Measurements from ENCODE around the gene IGF1R.
"Not testable (repeated sequence)": the region's sequence is repeated elsewhere in the genome, so short reads cannot be mapped to it uniquely, and the experiment has no call there.

Gene IGF1R

DNA sequence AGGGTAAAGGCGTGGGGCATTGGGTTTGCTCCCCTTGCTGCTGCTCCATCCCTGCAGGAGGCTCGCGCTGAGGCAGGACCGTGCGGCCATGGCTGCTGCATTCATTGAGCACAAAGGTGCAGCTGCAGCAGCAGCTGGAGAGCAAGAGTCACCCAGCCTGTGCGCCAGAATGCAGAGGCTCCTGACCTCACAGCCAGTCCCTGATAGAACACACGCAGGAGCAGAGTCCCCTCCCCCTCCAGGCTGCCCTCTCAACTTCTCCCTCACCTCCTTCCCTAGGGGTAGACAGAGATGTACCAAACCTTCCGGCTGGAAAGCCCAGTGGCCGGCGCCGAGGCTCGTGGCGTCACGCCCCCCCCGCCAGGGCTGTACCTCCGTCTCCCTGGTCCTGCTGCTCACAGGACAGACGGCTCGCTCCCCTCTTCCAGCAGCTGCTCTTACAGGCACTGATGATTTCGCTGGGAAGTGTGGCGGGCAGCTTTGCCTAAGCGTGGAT is 312.3 kb downstream of the IGF1R start:
- DNase-seq (ENCODE audit: low spot score): no peak

DNA sequence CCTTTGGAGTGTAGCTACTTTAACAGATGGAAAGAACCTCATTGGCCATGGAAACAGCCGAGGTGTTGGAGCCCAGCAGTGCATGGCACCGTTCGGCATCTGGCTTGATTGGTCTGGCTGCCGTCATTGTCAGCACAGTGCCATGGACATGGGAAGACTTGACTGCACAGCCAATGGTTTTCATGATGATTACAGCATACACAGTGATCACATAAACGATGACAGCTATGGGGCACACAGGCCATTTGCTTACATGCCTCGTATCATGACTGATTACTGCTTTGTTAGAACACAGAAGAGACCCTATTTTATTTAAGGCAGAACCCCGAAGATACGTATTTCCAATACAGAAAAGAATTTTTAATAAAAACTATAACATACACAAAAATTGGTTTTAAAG is 315.1 kb downstream of the IGF1R start:
- DNase-seq (ENCODE audit: low spot score): no peak

- DNase-seq (ENCODE audit: low spot score): no peak
These were observed 316.3 kb downstream of the IGF1R start for GRCh38 chr15:98964466-98965133.

DNA sequence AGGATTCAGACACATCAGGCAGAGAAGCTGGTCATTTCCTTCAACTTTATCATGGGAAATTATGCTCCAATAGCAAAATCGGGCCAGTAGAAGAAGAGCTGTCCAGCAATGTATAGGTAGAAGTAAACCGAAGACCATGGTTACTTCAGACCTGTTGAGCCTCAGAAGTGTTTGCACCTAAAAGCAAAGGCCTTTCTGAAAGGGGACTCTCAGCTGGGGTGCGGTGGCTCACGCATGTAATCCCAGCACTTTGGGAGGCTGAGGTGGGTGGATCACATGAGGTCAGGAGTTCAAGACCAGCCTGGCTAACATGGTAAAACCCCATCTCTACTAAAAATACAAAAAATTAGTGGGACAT is 316.8 kb downstream of the IGF1R start:
- not testable (repeated sequence) for DNase-seq (ENCODE audit: low spot score)

DNA sequence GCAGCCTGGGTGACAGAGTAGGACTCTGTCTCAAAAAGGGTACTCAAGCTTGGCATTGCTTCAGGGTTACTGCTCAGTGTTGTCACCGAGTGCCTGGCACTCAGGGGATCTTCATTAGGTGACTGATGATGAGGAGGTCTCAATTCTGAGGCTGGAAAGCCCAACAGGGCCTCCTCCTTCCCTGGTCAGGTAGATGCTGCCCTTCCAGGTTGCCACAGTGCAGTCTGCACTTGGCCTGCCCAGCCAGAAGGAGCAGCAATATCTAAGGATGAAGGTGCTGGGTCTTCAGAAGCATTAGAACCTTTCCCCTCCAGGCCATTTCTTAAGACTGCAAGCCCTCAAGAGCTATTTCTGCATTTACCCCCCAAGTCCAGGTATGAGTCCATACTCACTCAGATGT is 317.3 kb downstream of the IGF1R start:
- no peak for DNase-seq (ENCODE audit: low spot score)

DNA sequence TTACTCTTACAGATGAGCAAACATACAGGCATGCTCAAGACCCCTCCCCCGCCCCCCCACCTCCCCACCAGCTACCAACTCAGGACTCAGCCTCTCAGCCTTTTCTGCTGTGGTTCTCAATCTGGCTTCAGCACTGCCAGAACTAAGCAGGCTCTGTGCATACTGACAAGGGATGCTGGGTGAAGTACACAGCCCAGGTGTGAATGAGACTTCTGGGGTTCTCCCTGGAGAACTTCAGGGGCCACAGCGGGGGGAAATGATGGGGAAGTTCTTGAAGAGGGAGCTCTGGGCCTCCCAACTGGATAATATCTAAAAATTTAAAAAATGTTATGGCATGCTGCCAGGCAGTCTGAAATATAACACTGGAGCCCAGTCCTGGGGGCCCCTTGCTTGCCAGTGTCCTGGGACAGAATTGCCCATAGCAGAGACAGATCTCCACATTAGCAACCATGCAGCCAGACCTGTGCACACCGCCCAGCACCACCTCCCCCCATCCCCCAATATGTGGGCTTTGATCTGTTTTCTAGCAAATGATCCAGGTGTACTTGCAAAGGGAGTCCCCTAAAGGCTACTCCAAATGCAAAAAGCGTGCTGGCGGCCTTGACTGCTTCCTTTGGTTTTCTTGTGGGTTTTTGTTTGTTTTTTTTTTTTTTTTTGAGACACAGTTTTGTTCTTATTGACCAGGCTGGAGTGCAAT is 317.9 kb downstream of the IGF1R start:
- DNase-seq (ENCODE audit: low spot score): no peak

DNA sequence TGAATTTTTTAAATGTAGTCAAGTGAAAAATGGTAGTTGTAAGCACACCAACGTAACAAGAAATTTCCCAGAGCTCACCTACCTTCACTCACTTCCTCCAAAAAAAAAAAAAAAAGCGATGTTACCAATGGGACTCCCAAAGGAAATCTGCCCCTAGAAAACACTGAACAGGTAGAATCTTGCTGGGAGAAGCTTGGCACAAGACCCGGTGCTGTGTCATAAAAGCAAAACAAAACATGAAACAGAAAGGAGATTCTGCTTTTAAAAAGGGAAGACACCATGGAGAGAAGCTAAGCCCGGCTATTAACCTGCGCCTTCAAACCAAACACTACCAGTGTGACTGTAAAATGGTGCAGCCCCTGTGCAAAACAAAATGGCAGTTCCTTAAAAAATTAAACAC is 318.8 kb downstream of the IGF1R start:
- no peak for DNase-seq (ENCODE audit: low spot score)

- DNase-seq (ENCODE audit: low spot score): no peak
These were observed 319.6 kb downstream of the IGF1R start for GRCh38 chr15:98967916-98968315.

DNA sequence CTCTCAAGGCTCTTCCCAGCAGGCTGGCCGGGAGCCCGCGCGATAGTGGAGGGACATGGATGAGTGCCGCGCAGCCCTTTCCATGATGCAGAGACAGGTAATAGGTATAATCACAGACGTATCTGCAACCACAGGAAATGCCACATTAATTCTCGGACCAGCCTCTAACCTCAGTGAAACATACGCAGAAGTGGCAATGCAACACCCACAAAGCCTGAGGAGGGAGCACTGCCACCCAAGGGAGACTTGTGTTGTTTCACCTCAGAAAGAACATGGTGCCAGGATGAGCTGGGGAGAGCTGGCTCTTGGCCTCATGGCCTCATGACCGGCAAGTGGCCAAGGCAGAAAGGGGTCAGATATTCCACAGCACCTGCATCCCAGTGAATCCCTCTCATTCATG is 320.2 kb downstream of the IGF1R start:
- no peak for DNase-seq (ENCODE audit: low spot score)

GRCh38 chr15:98969126-98969735 is 320.9 kb downstream of the IGF1R start:
- DNase-seq (ENCODE audit: low spot score): no peak

GRCh38 chr15:98970799-98971198 is 322.5 kb downstream of the IGF1R start:
- no peak for DNase-seq (ENCODE audit: low spot score)

GRCh38 chr15:98976500-98976899 is 328.2 kb downstream of the IGF1R start:
- no peak for DNase-seq (ENCODE audit: low spot score)

DNA sequence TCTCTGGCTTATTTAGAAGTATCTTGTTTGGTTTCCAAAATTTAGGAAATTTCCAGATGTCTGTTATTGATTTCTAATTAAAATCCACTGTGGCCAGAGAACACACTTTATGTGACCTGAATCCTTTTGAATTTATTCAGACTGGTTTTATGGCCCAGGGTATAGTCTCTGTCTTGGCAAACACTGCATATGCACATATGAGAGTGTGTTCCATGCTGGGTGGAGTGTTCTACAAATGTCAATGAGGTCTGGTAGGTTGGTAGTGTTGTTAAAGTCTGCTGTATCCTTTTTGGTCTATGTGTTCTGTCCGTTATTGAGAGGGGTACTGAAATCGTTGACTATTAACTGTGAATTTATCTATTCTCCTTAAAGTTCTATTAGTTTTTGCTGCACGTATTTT is 329.1 kb downstream of the IGF1R start:
- DNase-seq (ENCODE audit: low spot score): no peak

GRCh38 chr15:98978153-98978552 is 329.8 kb downstream of the IGF1R start:
- DNase-seq (ENCODE audit: low spot score): no peak

DNA sequence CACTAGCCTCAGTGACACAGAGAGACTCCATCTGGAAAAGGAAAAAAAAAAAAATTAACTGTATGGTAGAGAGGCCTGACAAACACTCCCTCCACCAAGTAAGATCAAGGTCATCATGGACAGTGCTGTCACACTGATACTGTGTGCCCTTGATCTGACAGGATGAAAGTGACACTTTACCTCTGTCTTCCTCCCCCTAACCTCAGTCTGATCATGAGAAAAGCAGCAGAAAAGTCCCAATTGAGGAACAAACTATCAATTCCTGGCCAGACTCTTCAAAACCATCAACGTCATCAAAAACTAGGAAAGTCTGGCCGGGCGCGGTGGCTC is 332.5 kb downstream of the IGF1R start:
- no peak for DNase-seq (ENCODE audit: low spot score)

GRCh38 chr15:98981851-98982722 is 333.7 kb downstream of the IGF1R start:
- no peak for DNase-seq (ENCODE audit: low spot score)

DNA sequence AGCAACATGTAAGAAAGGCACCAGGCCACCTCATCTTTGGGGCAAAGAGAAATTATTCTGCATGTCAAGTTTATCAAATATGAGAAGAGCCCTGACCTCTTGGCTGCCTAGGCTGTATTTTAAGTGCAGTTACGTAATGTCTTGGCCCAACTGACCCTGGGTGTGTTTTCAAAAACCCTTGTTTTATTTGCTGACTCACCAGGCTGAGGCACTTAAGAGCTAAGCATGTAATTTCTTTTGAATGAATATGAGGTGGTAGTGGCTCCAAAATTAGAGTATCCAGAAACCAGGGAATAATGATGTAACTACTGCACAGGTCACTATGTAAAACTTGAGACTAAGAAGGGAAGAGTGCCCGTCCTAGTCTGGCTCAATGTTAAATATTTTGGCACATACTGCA is 335.0 kb downstream of the IGF1R start:
- peak; percentile 6 for DNase-seq (ENCODE audit: low spot score)

DNA sequence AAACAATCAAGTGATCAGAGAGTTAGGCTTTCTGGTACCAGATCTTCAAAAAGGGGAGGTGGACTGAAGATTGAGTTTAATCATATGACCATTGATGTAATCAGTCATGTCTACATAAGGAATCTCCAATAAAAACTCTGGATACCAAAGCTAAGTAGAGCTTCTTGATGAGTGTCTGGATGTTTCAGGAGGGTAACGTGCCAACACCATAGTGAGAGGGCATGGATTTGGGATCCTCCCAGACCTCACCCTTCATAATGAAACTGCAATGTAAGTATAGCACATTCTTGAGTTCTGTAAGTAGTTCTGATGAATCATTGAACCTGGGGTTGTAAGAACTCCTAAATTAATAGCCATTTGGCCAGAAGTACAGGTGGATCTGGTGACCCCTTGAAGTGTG is 337.9 kb downstream of the IGF1R start:
- no peak for DNase-seq (ENCODE audit: low spot score)

GRCh38 chr15:98994892-98995291 is 346.6 kb downstream of the IGF1R start:
- DNase-seq (ENCODE audit: low spot score): no peak

DNA sequence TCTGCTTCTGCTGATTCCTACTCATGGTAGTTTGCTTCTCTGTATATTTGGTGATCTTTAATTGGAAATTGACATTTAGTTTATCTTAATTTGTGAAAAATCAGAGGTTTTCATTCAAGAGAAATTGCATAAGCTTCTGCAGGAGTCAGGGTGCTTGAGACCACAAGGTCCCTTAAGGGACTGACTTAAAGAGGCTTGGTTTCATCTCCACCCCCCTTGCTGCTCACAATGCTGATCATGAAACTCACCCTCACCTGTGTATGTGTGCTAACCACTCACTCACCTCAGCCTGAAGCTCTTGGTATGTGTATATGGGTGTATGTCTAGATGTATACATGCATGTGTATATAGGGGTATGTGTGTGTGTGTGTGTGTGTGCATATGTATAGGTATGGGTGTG is 347.8 kb downstream of the IGF1R start:
- DNase-seq (ENCODE audit: low spot score): no peak

DNA sequence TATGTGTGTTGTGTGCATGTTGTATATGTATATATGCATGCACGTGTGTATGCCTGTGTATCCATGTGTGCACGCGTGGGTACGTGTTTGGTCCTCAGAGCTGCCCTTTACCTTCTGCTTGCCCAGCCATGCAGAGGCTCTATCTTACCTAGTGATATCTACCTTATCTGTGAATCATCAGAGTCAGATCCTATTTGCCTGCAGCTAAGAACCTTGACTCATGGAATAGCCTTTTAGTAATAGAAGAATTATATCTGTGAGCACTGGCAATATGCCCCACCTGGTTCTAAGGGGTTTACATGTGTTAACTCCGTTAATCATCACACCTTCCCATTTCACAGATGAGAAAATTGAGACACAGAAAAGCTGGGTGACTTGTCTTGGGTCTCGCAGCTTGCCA is 348.3 kb downstream of the IGF1R start:
- no peak for DNase-seq (ENCODE audit: low spot score)

DNA sequence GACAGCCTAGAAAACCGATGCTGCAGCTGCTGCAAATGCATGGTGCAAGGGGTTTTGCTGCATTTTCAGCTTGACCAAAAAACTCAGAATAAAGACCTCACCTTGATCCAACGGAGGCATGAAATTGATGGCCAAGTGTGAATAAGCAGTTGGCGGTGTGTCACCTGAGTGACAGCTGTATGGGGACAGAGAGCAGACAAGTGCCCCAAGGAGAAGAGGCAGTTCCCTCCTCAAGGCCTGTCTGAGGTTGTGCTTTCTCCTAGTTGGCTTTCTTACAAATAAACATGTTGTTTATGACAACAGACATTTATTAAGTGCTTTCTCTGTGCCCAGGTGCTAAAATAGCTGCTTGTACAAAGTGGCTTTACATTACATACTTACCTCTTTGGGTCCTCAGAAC is 349.0 kb downstream of the IGF1R start:
- no peak for DNase-seq (ENCODE audit: low spot score)

- DNase-seq (ENCODE audit: low spot score): no peak
These were observed 349.4 kb downstream of the IGF1R start for GRCh38 chr15:98997755-98998154.
